HG03521 (cell line): ENCODE data around the gene RBL1.

Experiments used
- ATAC-seq: cut with Tn5 transposase; IDR thresholded peaks from one replicate; pipeline ENCODE4 v1.9.1; 2021; ENCODE audit warnings: mild to moderate bottlenecking, moderate library complexity; ENCODE audit not compliant: unreplicated experiment

The RBL1 gene

GRCh38 chr20:36951979-36952738 is 143.6 kb downstream of the RBL1 start:
- no peak for ATAC-seq

DNA sequence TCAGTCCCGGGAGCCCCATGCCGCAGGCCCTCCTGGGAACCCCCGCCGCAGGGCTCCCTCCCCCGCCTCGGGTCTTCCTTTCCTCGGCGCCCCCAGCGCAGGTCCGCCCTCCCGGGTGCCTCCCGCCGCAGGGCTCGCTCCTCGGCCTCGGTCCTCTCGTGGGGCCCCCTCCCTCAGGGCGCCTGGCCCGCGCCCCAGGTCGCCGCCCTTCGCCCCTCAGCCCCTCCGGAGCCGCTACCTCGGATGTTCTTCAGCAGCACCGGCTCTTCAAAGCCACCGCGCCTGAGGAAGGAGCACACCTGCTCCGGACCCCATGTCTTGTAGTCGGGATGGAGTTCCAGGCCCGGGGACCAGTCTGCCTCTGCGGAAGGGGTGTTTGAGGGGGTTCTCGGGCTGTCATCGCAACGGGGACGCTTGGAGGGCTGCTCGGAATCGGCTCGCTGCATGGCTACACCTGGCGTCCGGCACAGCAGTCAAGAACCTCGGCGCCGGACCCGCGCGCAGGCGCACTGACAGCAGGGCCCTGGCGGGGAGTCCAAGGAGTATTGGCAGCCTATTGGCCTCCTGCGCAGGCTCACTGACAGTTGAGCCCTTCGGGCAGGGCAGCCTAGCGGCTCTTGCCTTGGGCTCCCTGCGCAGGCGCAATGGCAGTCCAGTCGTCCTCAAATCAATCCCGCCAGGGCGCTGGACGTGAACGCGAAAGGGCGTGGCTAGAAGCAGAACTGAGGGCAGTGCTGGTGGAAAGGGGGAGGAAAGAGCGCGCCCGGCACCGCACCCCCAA is 144.4 kb downstream of the RBL1 start, which contains the start of gene SAMHD1:
SAMHD1 (minus strand) TSS at position 511 of the 781 bp plus-strand sequence; CDS start at position 446, 65 bp downstream.
- ATAC-seq, result peak; percentile 87

GRCh38 chr20:36950414-36951197 is 145.2 kb downstream of the RBL1 start:
- no peak for ATAC-seq
